ENCODE data around the gene BORA.

GRCh38 chr13:72788831-72789230, 61.1 kb downstream of the BORA start:
- TF ChIP-seq ZZZ3 (IDR thresholded peaks at IDR 0.05; ENCODE audit: control insufficient read depth, insufficient read length, low read depth), result no peak
- no peak for TF ChIP-seq CHD2 (IDR thresholded peaks at IDR 0.05; ENCODE audit: borderline replicate concordance, low read depth, low read length)
- TF ChIP-seq FOXK2 (IDR thresholded peaks at IDR 0.05), result no peak
- no peak for TF ChIP-seq HDAC2 (IDR thresholded peaks at IDR 0.05)
